HG03095 (cell line): ENCODE measurements around the gene TOP1.

Experiments used
- ATAC-seq: cut with Tn5 transposase; IDR thresholded peaks from one replicate; pipeline ENCODE4 v1.9.1; 2021; ENCODE audit warnings: moderate library complexity; ENCODE audit not compliant: unreplicated experiment

Gene TOP1

GRCh38 chr20:41055679-41056078 is 27.1 kb downstream of the TOP1 start:
- no peak for ATAC-seq

GRCh38 chr20:41057999-41058673 is 29.5 kb downstream of the TOP1 start:
- ATAC-seq = no peak

- ATAC-seq = no peak
Observed at GRCh38 chr20:41058674-41059635, 30.3 kb downstream of the TOP1 start.

GRCh38 chr20:41061155-41061554 is 32.5 kb downstream of the TOP1 start:
- ATAC-seq = no peak

- no peak for ATAC-seq
Observed at GRCh38 chr20:41063442-41063841, 34.8 kb downstream of the TOP1 start.

GRCh38 chr20:41064377-41064776 is 35.8 kb downstream of the TOP1 start:
- ATAC-seq = peak; percentile 75

- no peak for ATAC-seq
Observed at GRCh38 chr20:41065716-41066115, 37.1 kb downstream of the TOP1 start.

- ATAC-seq = no peak
Observed at GRCh38 chr20:41068806-41069205, 40.2 kb downstream of the TOP1 start.

GRCh38 chr20:41072190-41072863 is 43.7 kb downstream of the TOP1 start:
- no peak for ATAC-seq

- ATAC-seq = no peak
Observed at GRCh38 chr20:41072915-41073314, 44.3 kb downstream of the TOP1 start.

- ATAC-seq = no peak
Observed at GRCh38 chr20:41074441-41074840, 45.8 kb downstream of the TOP1 start.

- no peak for ATAC-seq
Observed at GRCh38 chr20:41076776-41077175, 48.2 kb downstream of the TOP1 start.

- no peak for ATAC-seq
Observed at GRCh38 chr20:41078329-41078728, 49.7 kb downstream of the TOP1 start.

- ATAC-seq = no peak
Observed at GRCh38 chr20:41079066-41079465, 50.4 kb downstream of the TOP1 start.

- ATAC-seq = no peak
Observed at GRCh38 chr20:41080866-41081265, 52.2 kb downstream of the TOP1 start.

- no peak for ATAC-seq
Observed at GRCh38 chr20:41081276-41081814, 52.7 kb downstream of the TOP1 start.

- ATAC-seq = no peak
Observed at GRCh38 chr20:41082306-41082705, 53.7 kb downstream of the TOP1 start.

GRCh38 chr20:41085606-41086005 is 57.0 kb downstream of the TOP1 start:
- ATAC-seq = no peak

- ATAC-seq = no peak
Observed at GRCh38 chr20:41086402-41087324, 58.0 kb downstream of the TOP1 start.

GRCh38 chr20:41087325-41087685 is 58.7 kb downstream of the TOP1 start:
- no peak for ATAC-seq
